Measurements from ENCODE around the gene RFX8. TPM values are rescaled to one million over a fixed set of nuclear protein-coding genes. Genes with fewer than 3 reads are reported as not detected.

The RFX8 gene
- total and polyA plus RNA-seq, 8 donors = 0.13 to 0.92 TPM; not detected in 6

GRCh38 chr2:101496279-101496678, 21.4 kb upstream of the RFX8 start:
- no peak overlapping the region for H3K4me3 ChIP-seq
- intact Hi-C loops (cut with DNase I; ENCODE audit: low total_unique reads) = no loop called here
- no peak for TF ChIP-seq POLR2AphosphoS5 (IDR thresholded peaks at IDR 0.05)
- TF ChIP-seq, protein P1, sequence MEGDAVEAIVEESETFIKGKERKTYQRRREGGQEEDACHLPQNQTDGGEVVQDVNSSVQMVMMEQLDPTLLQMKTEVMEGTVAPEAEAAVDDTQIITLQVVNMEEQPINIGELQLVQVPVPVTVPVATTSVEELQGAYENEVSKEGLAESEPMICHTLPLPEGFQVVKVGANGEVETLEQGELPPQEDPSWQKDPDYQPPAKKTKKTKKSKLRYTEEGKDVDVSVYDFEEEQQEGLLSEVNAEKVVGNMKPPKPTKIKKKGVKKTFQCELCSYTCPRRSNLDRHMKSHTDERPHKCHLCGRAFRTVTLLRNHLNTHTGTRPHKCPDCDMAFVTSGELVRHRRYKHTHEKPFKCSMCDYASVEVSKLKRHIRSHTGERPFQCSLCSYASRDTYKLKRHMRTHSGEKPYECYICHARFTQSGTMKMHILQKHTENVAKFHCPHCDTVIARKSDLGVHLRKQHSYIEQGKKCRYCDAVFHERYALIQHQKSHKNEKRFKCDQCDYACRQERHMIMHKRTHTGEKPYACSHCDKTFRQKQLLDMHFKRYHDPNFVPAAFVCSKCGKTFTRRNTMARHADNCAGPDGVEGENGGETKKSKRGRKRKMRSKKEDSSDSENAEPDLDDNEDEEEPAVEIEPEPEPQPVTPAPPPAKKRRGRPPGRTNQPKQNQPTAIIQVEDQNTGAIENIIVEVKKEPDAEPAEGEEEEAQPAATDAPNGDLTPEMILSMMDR (IDR thresholded peaks at IDR 0.05) = no peak
- no peak for TF ChIP-seq POLR2A (IDR thresholded peaks at IDR 0.05)
- no peak for TF ChIP-seq EP300 (IDR thresholded peaks at IDR 0.05)

GRCh38 chr2:101492936-101493473, 18.1 kb upstream of the RFX8 start:
- Histone ChIP-seq H3K27me3 (no peaks in the 10 kb centered on the region), H3K9me3 (no peaks in the 10 kb centered on the region), H3K27ac (no peak overlapping the region), H3K4me3 (no peak overlapping the region), H3K36me3 (no peaks in the 10 kb centered on the region), H3K4me1 (no peaks in the 10 kb centered on the region)
- TF ChIP-seq POLR2A (IDR thresholded peaks at IDR 0.05) (no peak), POLR2AphosphoS5 (IDR thresholded peaks at IDR 0.05) (no peak), EP300 (IDR thresholded peaks at IDR 0.05) (no peak)
- TF ChIP-seq, protein P1 (IDR thresholded peaks at IDR 0.05) = no peak
- no peak for DNase-seq
- intact Hi-C loops (cut with DNase I; ENCODE audit: low total_unique reads) = no loop called here
- 69 to 83% (median 71%) methylated on average over 6 of the region's 6 CpGs for WGBS, 5 donors

More at GRCh38 chr2:101496279-101496678, 21.4 kb upstream of the RFX8 start:
- Histone ChIP-seq H3K9me3 (no peaks in the 10 kb centered on the region), H3K4me1 (peaks cover 0 to 15% (median 6%) of the 10 kb centered on the region in 4 donors), H3K27me3 (no peaks in the 10 kb centered on the region), H3K27ac (no peak overlapping the region), H3K36me3 (no peaks in the 10 kb centered on the region)
- no peak for DNase-seq
- WGBS, 5 donors = 78 to 88% (median 81%) methylated on average over 4 of the region's 4 CpGs

DNA sequence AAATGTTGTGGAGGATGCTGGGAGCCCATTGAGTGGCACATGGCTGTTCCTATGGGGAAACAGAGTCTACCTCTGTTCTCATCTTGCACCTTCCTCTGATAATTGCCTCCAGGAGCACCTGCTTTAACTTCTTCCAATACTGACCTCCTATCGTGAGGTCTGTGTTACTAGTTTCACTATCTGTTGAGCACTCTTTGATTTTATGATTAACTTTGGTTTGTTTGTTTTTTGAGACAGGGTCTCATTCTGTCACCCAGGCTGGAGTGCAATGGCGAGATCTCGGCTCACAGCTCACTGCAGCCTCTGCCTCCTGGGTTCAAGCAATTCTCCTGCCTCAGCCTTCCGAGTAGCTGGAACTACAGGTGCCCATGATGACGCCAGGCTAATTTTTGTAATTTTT, 12.1 kb upstream of the RFX8 start:
- 60 to 77% (median 67%) methylated on average over 5 of the region's 5 CpGs for WGBS, 5 donors
- TF ChIP-seq, protein P1 (IDR thresholded peaks at IDR 0.05) = no peak
- TF ChIP-seq EP300 (IDR thresholded peaks at IDR 0.05) (no peak), POLR2A (IDR thresholded peaks at IDR 0.05) (no peak), POLR2AphosphoS5 (IDR thresholded peaks at IDR 0.05) (no peak)
- Histone ChIP-seq H3K9me3 (no peaks in the 10 kb centered on the region), H3K27me3 (no peaks in the 10 kb centered on the region), H3K27ac (no peak overlapping the region), H3K4me3 (no peak overlapping the region), H3K4me1 (no peaks in the 10 kb centered on the region), H3K36me3 (no peaks in the 10 kb centered on the region)
- no peak for DNase-seq
- intact Hi-C loops (cut with DNase I; ENCODE audit: low total_unique reads) = no loop called here

GRCh38 chr2:101486258-101486701, 11.4 kb upstream of the RFX8 start:
- no peak for DNase-seq
- Histone ChIP-seq H3K4me3 (no peak overlapping the region), H3K36me3 (no peaks in the 10 kb centered on the region), H3K27ac (no peak overlapping the region), H3K9me3 (no peaks in the 10 kb centered on the region), H3K4me1 (no peaks in the 10 kb centered on the region), H3K27me3 (no peaks in the 10 kb centered on the region)
- TF ChIP-seq, protein P1 (IDR thresholded peaks at IDR 0.05) = no peak
- TF ChIP-seq POLR2A (IDR thresholded peaks at IDR 0.05) (no peak), POLR2AphosphoS5 (IDR thresholded peaks at IDR 0.05) (no peak), EP300 (IDR thresholded peaks at IDR 0.05) (no peak)
- WGBS, 5 donors = 59 to 74% (median 71%) methylated on average over 4 of the region's 4 CpGs
- intact Hi-C loops (cut with DNase I; ENCODE audit: low total_unique reads) = no loop called here

Data from stomach (tissue), 9 donors.